Prostate gland (tissue), 2 donors: ENCODE results near the gene ACOXL. TPM values are rescaled to one million over a fixed set of nuclear protein-coding genes. Genes with fewer than 3 reads are reported as not detected.

Source experiments
- DNase-seq: peaks from one replicate; pipeline ENCODE4 v3.0.0-alpha.2; 2019; ENCODE audit warnings: low spot score
- H3K27ac ChIP-seq, 2 donors: fragments of 200-600 bp; sonication (generic); 2 replicates each; pipeline ENCODE4 v1.5.1; 2017 to 2019
- H3K27me3 ChIP-seq: fragments of 200-600 bp; sonication (generic); replicated peaks from 2 replicates; pipeline ENCODE4 v1.5.1; 2019; ENCODE audit not compliant: insufficient read depth
- H3K36me3 ChIP-seq, 2 donors: fragments of 200-600 bp; sonication (generic); 1 replicate in 1 of 2; 2 replicates in 1 of 2; pipeline versions ENCODE4 v1.5.1 to v1.8.1; 2017 to 2019
- H3K4me1 ChIP-seq: fragments of 200-600 bp; sonication (generic); replicated peaks from 2 replicates; pipeline ENCODE4 v1.5.1; 2019
- H3K4me3 ChIP-seq, 2 donors: fragments of 200-600 bp; sonication (generic); 2 replicates each; pipeline ENCODE4 v1.5.1; 2017 to 2019
- H3K9me3 ChIP-seq: fragments of 200-600 bp; sonication (generic); 2 replicates; pipeline ENCODE4 v1.5.1; 2017
- CTCF ChIP-seq, 4 experiments: fragments of 200-600 bp in 2 of 4; fragments of 450-650 bp in 2 of 4; sonication (generic) in 2 of 4; IDR thresholded peaks; 1 replicate in 3 of 4; 2 replicates in 1 of 4; pipeline ENCODE4 v1.5.1; 2016 to 2019; ENCODE audit warnings: antibody characterized with exemption in 4 of 4, mild to moderate bottlenecking in 2 of 4, moderate library complexity in 2 of 4
- POLR2A ChIP-seq: fragments of 450-650 bp; IDR thresholded peaks from one replicate; pipeline ENCODE4 v1.6.1; 2016; ENCODE audit warnings: antibody characterized with exemption, mild to moderate bottlenecking
- POLR2AphosphoS5 ChIP-seq: sonication (generic); formaldehyde crosslinking; IDR thresholded peaks from one replicate; pipeline ENCODE4 v1.6.1; 2017; ENCODE audit warnings: antibody characterized with exemption
- WGBS: methylation state at CpG from one replicate; pipeline ENCODE4 v1.1.5; 2018; 5-methylcytosine and 5-hydroxymethylcytosine counted together
- intact Hi-C: fragments of 100-400 bp; cut with DNase I; formaldehyde crosslinking; loops from one replicate; pipeline ENCODE4 v1.14.2; 2022
- total RNA-seq, 2 donors: library from RNA; depleted of rRNA; stranded (reverse); fragments of >200 nt; gene quantifications; one replicate each; pipeline ENCODE4 v1.1.0, GENCODE V29; 2016

The ACOXL gene
- total RNA-seq, 2 donors from 2014 or later = 8.0 to 8.3 TPM

- Histone ChIP-seq H3K36me3 (no peaks in the 10 kb centered on the region), H3K4me1 (no peaks in the 10 kb centered on the region), H3K4me3 (peak overlapping the region; percentile 74 to 93), H3K9me3 (no peaks in the 10 kb centered on the region), H3K27ac (peak overlapping the region; percentile 80 to 86), H3K27me3 (no peaks in the 10 kb centered on the region)
- TF ChIP-seq POLR2AphosphoS5 (peak; percentile 73), CTCF (IDR thresholded peaks at IDR 0.05) (no peak), POLR2A (peak; percentile 50)
- under 1% methylated on average over 71 of the region's 92 CpGs for WGBS
- peak; percentile 79 for DNase-seq
- intact Hi-C loops = no loop called here
These were observed 390.5 kb downstream of the ACOXL start for GRCh38 chr2:111122631-111123421.

GRCh38 chr2:111123751-111124150, 391.4 kb downstream of the ACOXL start:
- 87% methylated on average over 7 of the region's 7 CpGs for WGBS
- TF ChIP-seq POLR2A (no peak), CTCF (IDR thresholded peaks at IDR 0.05) (no peak), POLR2AphosphoS5 (no peak)

GRCh38 chr2:111126581-111126980, 394.2 kb downstream of the ACOXL start:
- no peak overlapping the region for H3K4me3 ChIP-seq
- no peaks in the 10 kb centered on the region for H3K36me3 ChIP-seq
- DNase-seq = no peak
- H3K27ac ChIP-seq = no peak overlapping the region
- H3K4me1 ChIP-seq = no peaks in the 10 kb centered on the region
- H3K9me3 ChIP-seq = no peaks in the 10 kb centered on the region
- 91% methylated on average over 1 of the region's 1 CpG for WGBS
- TF ChIP-seq POLR2AphosphoS5 (no peak), CTCF (IDR thresholded peaks at IDR 0.05) (no peak), POLR2A (no peak)
- no peaks in the 10 kb centered on the region for H3K27me3 ChIP-seq
- intact Hi-C loops = no loop called here

More at GRCh38 chr2:111123751-111124150, 391.4 kb downstream of the ACOXL start:
- no peak for DNase-seq
- H3K9me3 ChIP-seq = no peaks in the 10 kb centered on the region
- peak overlapping the region in 1 of 2 donors; percentile 93 for H3K4me3 ChIP-seq
- no peaks in the 10 kb centered on the region for H3K27me3 ChIP-seq
- H3K4me1 ChIP-seq = no peaks in the 10 kb centered on the region
- intact Hi-C loops = no loop called here
- H3K36me3 ChIP-seq = no peaks in the 10 kb centered on the region
- no peak overlapping the region for H3K27ac ChIP-seq

- Histone ChIP-seq H3K9me3 (no peaks in the 10 kb centered on the region), H3K27ac (no peak overlapping the region), H3K4me3 (no peak overlapping the region), H3K4me1 (no peaks in the 10 kb centered on the region), H3K36me3 (no peaks in the 10 kb centered on the region), H3K27me3 (no peaks in the 10 kb centered on the region)
- DNase-seq = no peak
- intact Hi-C loops = no loop called here
- WGBS = 71% methylated on average over 4 of the region's 4 CpGs
- TF ChIP-seq POLR2A (no peak), CTCF (IDR thresholded peaks at IDR 0.05) (no peak)
These were observed 395.0 kb downstream of the ACOXL start for GRCh38 chr2:111127351-111127750.

- Histone ChIP-seq H3K9me3 (no peaks in the 10 kb centered on the region), H3K4me3 (no peak overlapping the region), H3K27me3 (no peaks in the 10 kb centered on the region), H3K4me1 (no peaks in the 10 kb centered on the region), H3K36me3 (no peaks in the 10 kb centered on the region), H3K27ac (no peak overlapping the region)
- 91% methylated on average over 2 of the region's 2 CpGs for WGBS
- intact Hi-C loops = no loop called here
- TF ChIP-seq CTCF (IDR thresholded peaks at IDR 0.05) = no peak
- no peak for TF ChIP-seq POLR2A
- TF ChIP-seq POLR2AphosphoS5 = no peak
- DNase-seq = no peak
These were observed 395.7 kb downstream of the ACOXL start for GRCh38 chr2:111128096-111128495.
